GM12873 (cell line): ENCODE results near the gene TRAF3IP1.

ENCODE experiments used
- TF ChIP-seq, protein P1 (sequence below): IDR thresholded peaks from 2 replicates; pipeline ENCODE4 v1.5.1; 2012; ENCODE audit warnings: low read depth, mild to moderate bottlenecking, moderate library complexity, low read length, control low read depth; ENCODE audit not compliant: insufficient read depth; ENCODE audit errors: missing control alignments

Gene TRAF3IP1

DNA sequence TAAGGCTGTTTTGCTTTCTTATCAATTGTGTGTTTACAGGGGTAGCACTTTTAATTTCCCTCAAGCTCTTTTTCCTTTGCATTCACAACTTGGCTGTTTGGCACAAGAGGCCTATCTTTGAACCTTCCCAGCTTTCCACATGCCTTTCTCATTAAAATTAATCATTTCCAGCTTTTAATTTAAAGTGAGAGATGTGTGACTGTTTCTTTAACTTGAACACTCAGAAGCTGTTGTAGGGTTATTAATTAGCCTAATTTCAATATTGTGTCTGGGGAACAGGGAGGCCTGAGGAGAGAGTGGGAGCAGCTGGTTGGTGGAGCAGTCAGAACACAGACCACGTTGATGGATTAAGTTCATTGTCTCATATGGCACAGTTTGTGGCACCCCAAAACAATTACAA, 111.1 kb downstream of the TRAF3IP1 start:
- TF ChIP-seq, protein P1, sequence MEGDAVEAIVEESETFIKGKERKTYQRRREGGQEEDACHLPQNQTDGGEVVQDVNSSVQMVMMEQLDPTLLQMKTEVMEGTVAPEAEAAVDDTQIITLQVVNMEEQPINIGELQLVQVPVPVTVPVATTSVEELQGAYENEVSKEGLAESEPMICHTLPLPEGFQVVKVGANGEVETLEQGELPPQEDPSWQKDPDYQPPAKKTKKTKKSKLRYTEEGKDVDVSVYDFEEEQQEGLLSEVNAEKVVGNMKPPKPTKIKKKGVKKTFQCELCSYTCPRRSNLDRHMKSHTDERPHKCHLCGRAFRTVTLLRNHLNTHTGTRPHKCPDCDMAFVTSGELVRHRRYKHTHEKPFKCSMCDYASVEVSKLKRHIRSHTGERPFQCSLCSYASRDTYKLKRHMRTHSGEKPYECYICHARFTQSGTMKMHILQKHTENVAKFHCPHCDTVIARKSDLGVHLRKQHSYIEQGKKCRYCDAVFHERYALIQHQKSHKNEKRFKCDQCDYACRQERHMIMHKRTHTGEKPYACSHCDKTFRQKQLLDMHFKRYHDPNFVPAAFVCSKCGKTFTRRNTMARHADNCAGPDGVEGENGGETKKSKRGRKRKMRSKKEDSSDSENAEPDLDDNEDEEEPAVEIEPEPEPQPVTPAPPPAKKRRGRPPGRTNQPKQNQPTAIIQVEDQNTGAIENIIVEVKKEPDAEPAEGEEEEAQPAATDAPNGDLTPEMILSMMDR: no peak

DNA sequence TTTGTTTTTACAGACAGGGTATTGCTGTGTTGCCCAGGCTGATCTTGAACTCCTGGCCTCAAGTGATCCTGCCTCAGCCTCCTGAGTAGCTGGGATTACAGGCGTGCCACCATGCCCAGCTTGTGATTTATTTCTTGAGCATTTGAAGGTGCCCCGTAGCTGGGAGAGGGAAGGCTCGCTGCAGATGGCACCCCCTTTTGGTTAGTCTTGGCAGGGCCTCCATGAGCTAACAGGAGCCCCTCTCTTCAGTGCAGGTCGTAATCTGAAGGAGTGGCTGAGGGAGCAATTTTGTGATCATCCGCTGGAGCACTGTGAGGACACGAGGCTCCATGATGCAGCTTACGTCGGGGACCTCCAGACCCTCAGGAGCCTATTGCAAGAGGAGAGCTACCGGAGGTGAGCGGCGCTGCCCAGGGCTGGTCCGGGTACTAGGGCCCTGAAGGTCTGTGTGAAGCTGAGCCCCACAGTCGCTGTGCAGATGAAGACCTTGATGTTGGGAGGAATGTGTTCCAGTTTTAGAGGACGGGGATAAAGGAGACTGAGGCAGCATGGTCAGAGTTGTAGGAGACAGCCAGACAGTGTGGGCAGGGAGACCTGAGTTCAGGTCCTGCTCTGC, 113.1 kb downstream of the TRAF3IP1 start:
- TF ChIP-seq, protein P1: no peak

DNA sequence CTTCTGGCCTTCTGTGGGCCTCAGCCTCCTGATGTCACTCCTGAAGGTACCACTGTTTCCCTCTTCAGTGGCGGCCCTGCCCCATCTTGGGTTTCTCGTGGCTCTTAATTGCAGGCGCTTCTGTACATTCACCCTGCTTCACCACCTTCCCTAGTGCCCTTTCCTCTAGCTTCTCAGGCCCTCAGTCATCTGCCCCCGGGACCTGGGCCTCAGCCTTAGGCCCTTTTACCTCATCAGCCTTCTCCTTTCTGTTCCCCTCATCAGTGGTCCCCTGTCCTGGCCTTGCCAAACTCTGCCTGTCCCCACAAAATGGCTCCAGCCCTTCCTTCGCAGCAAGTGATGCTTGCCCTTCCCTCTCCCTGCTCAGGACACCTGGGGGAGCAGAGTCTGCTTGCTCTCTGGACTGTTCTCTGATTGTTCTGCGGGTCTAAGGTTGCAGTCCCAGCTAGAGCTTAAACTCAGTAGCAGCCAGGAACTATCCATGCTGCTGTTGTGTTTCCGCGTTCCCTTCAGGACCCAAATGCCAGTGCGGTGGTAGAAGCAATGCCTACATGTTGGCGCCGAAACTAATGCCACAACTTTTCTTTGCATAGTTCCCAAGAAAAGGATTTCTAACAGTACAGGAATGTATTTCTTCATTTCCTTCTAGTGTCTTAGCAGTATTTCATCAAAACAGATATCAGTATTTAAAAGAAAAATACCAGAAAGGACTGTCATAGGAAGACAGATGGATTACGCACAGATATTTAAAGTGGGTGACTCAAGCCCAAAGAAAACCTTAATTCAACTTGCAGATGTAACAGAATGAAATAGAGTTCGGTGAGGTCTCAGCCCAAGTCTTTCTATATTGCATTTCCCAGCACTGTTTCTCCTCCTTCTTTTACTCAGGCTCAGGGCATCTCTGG, 113.9 kb downstream of the TRAF3IP1 start:
- TF ChIP-seq, protein P1: no peak

DNA sequence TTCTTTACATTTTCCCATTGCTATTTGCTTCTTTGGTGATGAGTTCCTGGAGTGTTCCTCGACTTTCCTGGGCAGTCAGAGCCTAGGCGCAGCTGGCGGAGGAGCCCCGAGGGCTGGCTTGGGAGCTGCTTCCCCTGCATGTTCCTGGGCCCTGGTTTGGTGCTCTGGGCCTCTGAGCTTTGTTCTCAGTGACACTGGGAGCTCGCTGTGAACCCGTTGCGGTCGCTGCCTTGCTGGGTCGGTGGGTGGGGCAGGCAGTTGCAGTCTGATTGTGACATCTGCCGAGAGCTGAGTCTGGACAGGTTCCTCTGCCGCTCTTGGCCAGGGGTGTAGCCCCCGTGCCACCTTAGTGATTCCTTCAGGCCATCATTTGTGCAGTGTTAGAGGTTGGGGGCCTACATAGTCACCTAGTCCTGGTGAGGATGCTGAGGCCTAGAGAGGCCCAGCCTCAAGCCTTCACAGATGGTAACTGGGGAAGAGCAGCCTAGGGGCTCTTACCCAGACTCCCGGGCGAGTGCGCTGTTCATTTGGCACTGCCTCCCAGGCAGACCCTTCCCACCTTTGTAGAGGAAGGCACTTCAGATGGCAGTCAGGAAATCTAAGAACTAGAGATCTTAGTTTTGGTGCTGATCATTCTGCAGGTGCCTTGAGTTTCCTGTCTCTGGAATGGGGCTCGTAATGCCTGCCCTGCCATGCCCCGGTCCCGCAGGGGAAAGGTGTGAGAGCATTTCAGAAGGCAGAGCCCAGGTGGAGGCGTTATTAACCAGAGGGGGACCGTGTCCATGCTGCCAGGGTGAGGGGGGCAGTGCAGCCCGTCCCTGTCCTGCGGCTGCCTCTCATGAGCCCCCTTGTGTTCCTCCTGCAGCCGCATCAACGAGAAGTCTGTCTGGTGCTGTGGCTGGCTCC, 114.8 kb downstream of the TRAF3IP1 start:
- TF ChIP-seq, protein P1: no peak

DNA sequence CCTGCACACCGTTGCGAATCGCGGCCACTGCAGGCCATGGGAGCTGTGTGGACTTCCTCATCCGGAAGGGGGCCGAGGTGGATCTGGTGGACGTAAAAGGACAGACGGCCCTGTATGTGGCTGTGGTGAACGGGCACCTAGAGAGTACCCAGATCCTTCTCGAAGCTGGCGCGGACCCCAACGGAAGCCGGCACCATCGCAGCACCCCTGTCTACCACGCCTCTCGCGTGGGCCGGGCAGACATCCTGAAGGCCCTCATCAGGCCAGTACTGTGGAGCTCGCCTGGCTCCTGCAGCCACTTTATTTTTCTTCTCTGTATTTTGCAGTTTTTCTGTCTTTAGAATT, 115.4 kb downstream of the TRAF3IP1 start:
- TF ChIP-seq, protein P1: no peak

- TF ChIP-seq, protein P1: no peak
These were observed 118.8 kb downstream of the TRAF3IP1 start for GRCh38 chr2:238438856-238439849.
